ENCODE results near the gene PXMP4.

DNA sequence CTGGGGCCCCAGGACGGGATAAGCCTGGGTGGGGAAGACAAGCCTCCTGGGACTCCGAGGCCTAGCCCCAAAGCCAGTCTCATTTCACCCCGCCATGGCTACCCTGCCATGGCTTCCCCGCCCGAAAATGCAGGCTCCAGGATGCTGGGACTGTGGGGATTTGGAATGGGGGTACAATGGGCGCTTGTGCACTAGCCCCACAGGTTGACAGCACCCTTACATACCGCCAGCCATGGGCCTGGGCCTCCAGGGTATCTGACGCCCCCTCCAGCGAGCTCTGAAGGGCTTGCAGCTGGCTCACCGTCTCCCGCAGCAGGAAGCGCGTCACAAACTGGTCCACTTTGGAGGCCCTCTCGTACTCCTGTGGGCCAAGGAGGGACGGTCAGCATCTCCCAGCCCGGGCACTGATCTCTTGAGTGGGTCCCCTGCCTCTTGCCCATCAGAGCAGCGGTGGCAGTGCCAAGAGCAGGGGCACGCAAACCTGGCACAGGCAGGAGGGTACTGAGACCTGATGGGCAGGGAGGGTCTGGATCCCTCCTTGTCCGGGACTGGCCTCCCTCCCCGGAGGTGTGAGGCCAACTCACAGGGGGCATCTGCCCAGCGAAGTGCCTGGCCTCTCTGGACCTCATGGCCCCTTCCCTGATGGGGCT is 60.0 kb downstream of the PXMP4 start:
- TF ChIP-seq, protein P1, sequence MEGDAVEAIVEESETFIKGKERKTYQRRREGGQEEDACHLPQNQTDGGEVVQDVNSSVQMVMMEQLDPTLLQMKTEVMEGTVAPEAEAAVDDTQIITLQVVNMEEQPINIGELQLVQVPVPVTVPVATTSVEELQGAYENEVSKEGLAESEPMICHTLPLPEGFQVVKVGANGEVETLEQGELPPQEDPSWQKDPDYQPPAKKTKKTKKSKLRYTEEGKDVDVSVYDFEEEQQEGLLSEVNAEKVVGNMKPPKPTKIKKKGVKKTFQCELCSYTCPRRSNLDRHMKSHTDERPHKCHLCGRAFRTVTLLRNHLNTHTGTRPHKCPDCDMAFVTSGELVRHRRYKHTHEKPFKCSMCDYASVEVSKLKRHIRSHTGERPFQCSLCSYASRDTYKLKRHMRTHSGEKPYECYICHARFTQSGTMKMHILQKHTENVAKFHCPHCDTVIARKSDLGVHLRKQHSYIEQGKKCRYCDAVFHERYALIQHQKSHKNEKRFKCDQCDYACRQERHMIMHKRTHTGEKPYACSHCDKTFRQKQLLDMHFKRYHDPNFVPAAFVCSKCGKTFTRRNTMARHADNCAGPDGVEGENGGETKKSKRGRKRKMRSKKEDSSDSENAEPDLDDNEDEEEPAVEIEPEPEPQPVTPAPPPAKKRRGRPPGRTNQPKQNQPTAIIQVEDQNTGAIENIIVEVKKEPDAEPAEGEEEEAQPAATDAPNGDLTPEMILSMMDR (IDR thresholded peaks at IDR 0.05) = no peak
- no peak for TF ChIP-seq POLR2A (IDR thresholded peaks at IDR 0.05)
- no peak for TF ChIP-seq POLR2AphosphoS5 (IDR thresholded peaks at IDR 0.05)
